HepG2 (cell line): ENCODE measurements around the gene PTPRF. TPM values are rescaled to one million over a fixed set of nuclear protein-coding genes. Genes with fewer than 3 reads are reported as not detected.

ENCODE experiments used
- EP300 ChIP-seq, 3 experiments: sonication (generic) in 1 of 3; formaldehyde crosslinking in 1 of 3; IDR thresholded peaks; 2 replicates each; pipeline versions ENCODE4 v1.5.1 to v1.6.1; 2011 to 2020; ENCODE audit warnings: low read depth in 2 of 3, low read length in 2 of 3, borderline replicate concordance in 1 of 3, improper control_type of control experiment in 1 of 3, mild to moderate bottlenecking in 1 of 3, missing genetic modification reagents in 1 of 3, moderate library complexity in 1 of 3
- KAT7 ChIP-seq: IDR thresholded peaks from 2 replicates; pipeline ENCODE4 v1.6.1; 2018; ENCODE audit warnings: borderline replicate concordance, missing compliant biosample characterization
- MTA1 ChIP-seq: sonication (generic); formaldehyde crosslinking; IDR thresholded peaks from 2 replicates; pipeline ENCODE4 v1.4.0; 2020; ENCODE audit warnings: missing genetic modification reagents, mild to moderate bottlenecking, borderline replicate concordance
- RBM22 ChIP-seq: fragments of 200-400 bp; formaldehyde crosslinking; optimal IDR thresholded peaks from 2 replicates; pipeline ENCODE3; 2017; ENCODE audit warnings: mild to moderate bottlenecking, low read length, moderate library complexity
- REPIN1 ChIP-seq: sonication (generic); formaldehyde crosslinking; IDR thresholded peaks from 2 replicates; pipeline ENCODE4 v1.8.0; 2022; ENCODE audit warnings: missing genetic modification reagents, low read depth, mild to moderate bottlenecking, borderline replicate concordance
- SP140L ChIP-seq: sonication (generic); formaldehyde crosslinking; IDR thresholded peaks from 2 replicates; pipeline ENCODE4 v1.4.0; 2020; ENCODE audit warnings: missing genetic modification reagents, borderline replicate concordance
- TGIF2 ChIP-seq: IDR thresholded peaks from 2 replicates; pipeline ENCODE4 v1.6.1; 2016; ENCODE audit warnings: control low read depth, missing compliant biosample characterization
- ZFP1 ChIP-seq: IDR thresholded peaks from 2 replicates; pipeline ENCODE4 v1.6.1; 2016
- ZFP90 ChIP-seq: sonication (generic); formaldehyde crosslinking; IDR thresholded peaks from 2 replicates; pipeline ENCODE4 v1.8.0; 2022; ENCODE audit warnings: missing genetic modification reagents, mild to moderate bottlenecking, inconsistent platforms, borderline replicate concordance
- ZNF350 ChIP-seq: sonication (generic); formaldehyde crosslinking; IDR thresholded peaks from 2 replicates; pipeline ENCODE4 v1.4.0; 2020; ENCODE audit warnings: mild to moderate bottlenecking, low read depth, missing genetic modification reagents, borderline replicate concordance
- ZNF431 ChIP-seq: sonication (generic); formaldehyde crosslinking; IDR thresholded peaks from 2 replicates; pipeline ENCODE4 v1.9.0; 2022; ENCODE audit warnings: missing genetic modification reagents, low read depth, mild to moderate bottlenecking, borderline replicate concordance
- ZNF878 ChIP-seq: sonication (generic); formaldehyde crosslinking; IDR thresholded peaks from 2 replicates; pipeline ENCODE4 v1.8.1; 2023; ENCODE audit warnings: mild to moderate bottlenecking, missing genetic modification reagents, moderate library complexity
- polyA plus RNA-seq, 8 experiments: library from polyadenylated mRNA; depleted of rRNA in 3 of 8; stranded (reverse) in 7 of 8; unstranded in 1 of 8; fragments of >200 nt; fragmentation: Illumina TruSeq in 4 of 8; extraction: Trizol in 4 of 8; gene quantifications; 2 replicates each; pipeline versions ENCODE4 v1.2.1 to v1.2.3, GENCODE V29; 2011 to 2016; ENCODE audit warnings: low read depth in 4 of 8, missing spikeins in 1 of 8, mixed read lengths in 1 of 8; ENCODE audit not compliant: insufficient read depth in 1 of 8
- total RNA-seq, 5 experiments: library from RNA; depleted of rRNA; stranded (reverse); fragments of >200 nt; fragmentation: Illumina TruSeq; extraction: Trizol; gene quantifications; 2 replicates each; pipeline ENCODE4 v1.2.3, GENCODE V29; 2016; ENCODE audit warnings: low read depth in 1 of 5
- TF ChIP-seq, protein P1 (sequence below): sonication (generic); formaldehyde crosslinking; IDR thresholded peaks from 2 replicates; pipeline ENCODE4 v1.4.0; 2020; ENCODE audit warnings: mild to moderate bottlenecking, missing genetic modification reagents
- TF ChIP-seq, protein P2 (sequence below): IDR thresholded peaks from 2 replicates; pipeline ENCODE4 v1.6.1; 2012; ENCODE audit warnings: inconsistent platforms
- TF ChIP-seq, protein P3 (sequence below): IDR thresholded peaks from 2 replicates; pipeline ENCODE4 v1.4.0; 2020; ENCODE audit warnings: mild to moderate bottlenecking, missing genetic modification reagents

Gene PTPRF
- total and polyA plus RNA-seq, 2 of the 13 experiments (the other 11 are each of a cell fraction or from before 2014, with no cell fraction given) = 55.9 to 167 TPM

DNA sequence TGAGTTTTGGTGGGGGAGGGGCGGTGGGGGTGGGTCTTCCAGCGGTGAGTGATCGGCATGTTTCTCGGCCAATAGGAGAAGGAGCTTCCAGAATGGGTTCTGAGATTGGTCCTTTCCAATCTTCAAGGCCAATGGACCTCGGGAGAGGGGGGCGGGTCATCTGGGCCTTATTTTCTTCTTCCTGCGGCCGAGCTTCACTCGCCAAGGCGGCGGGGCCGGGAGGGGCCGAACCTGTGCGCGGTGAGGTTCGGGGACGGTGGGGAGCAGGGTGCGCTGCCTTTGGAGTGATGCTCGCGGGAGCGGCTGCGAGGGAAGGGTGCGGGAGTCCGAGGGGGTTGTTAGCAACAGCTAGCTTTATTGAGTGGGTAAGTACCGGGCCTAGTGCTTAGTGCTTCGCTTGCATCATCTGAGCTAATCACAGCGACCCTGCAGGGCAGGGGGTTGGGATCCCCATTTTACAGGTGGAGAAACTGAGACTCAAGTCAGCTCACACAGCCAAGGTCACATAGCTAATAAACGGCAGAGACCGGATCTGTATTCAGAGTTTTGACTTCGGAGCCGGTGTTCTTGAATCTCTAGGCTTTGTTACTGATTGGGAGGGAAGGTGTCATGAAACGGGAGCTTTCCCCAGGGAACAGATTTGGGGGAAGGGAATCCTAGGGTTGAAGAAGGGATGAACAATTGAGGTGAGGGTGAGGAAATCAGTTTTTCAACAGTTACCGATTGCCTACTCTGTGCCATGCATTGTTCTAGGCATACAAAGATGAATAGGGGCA is 119.8 kb downstream of the PTPRF start (continued):
- peak; percentile 66; the same call in 1 of the 2 replicates for TF ChIP-seq ZNF350 (CRISPR knock-in tag)
- TF ChIP-seq, protein P1, sequence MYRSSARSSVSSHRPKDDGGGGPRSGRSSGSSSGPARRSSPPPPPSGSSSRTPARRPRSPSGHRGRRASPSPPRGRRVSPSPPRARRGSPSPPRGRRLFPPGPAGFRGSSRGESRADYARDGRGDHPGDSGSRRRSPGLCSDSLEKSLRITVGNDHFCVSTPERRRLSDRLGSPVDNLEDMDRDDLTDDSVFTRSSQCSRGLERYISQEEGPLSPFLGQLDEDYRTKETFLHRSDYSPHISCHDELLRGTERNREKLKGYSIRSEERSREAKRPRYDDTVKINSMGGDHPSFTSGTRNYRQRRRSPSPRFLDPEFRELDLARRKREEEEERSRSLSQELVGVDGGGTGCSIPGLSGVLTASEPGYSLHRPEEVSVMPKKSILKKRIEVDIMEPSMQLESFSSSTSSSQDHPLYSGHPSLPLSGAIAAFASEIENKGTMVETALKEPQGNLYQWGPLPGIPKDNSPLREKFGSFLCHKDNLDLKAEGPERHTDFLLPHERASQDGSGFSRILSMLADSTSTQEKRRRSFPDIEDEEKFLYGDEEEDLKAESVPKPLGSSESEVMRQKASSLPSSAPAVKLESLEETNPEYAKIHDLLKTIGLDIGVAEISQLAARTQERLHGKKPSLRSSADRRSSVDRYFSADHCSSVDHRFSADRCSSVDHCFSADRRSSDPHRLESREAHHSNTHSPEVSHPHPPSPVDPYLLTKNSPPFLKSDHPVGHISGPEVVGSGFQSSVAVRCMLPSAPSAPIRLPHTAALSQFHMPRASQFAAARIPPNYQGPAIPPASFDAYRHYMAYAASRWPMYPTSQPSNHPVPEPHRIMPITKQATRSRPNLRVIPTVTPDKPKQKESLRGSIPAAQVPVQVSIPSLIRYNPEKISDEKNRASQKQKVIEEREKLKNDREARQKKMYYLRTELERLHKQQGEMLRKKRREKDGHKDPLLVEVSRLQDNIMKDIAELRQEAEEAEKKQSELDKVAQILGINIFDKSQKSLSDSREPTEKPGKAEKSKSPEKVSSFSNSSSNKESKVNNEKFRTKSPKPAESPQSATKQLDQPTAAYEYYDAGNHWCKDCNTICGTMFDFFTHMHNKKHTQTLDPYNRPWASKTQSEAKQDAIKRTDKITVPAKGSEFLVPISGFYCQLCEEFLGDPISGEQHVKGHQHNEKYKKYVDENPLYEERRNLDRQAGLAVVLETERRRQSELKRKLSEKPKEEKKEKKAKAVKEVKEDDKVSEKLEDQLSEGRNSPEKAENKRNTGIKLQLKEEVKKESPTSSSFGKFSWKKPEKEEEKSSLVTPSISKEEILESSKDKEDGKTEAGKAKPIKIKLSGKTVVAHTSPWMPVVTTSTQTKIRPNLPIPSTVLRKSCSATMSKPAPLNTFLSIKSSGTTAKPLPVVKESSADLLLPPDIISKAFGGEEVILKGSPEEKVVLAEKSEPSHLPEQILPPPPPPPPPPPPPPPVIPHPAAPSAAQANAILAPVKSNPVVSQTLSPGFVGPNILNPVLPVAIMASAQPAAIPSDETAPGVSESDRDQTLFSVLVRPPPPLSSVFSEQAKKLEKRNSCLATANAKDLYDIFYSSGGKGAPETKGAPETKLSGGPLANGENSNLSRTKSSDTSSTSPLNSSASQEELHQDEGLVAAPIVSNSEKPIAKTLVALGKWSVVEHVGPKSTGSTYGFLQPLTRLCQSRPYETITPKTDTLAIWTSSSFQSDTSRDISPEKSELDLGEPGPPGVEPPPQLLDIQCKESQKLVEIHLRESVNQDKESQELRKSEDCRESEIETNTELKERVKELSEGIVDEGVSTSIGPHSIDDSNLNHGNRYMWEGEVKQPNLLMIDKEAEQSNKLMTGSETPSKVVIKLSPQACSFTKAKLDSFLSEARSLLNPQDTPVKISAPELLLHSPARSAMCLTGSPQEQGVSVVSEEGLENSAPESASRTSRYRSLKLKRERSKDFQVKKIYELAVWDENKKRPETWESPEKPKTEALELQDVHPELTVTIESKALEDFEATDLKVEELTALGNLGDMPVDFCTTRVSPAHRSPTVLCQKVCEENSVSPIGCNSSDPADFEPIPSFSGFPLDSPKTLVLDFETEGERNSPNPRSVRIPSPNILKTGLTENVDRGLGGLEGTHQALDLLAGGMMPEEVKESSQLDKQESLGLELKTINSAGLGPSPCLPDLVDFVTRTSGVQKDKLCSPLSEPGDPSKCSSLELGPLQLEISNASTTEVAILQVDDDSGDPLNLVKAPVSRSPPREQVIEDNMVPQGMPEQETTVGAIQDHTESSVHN = 0 out of 2 replicates have a peak, but pooled peaks have one; percentile 71
- TF ChIP-seq, protein P2, sequence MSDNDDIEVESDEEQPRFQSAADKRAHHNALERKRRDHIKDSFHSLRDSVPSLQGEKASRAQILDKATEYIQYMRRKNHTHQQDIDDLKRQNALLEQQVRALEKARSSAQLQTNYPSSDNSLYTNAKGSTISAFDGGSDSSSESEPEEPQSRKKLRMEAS = peak; percentile 69
- TF ChIP-seq TGIF2 (CRISPR knock-in tag) = peak; percentile 86
- no peak for TF ChIP-seq ZFP1 (CRISPR knock-in tag)
- peak; percentile 53; the same call in 1 of the 2 replicates for TF ChIP-seq KAT7
- TF ChIP-seq SP140L (CRISPR knock-in tag) = peak; percentile 49; the same call in 1 of the 2 replicates
- peak; percentile 69; the same call in 1 of the 2 replicates for TF ChIP-seq MTA1 (CRISPR knock-in tag)
- peak; percentile 49; the same call in 1 of the 2 replicates for TF ChIP-seq ZNF431 (CRISPR knock-in tag)
- TF ChIP-seq REPIN1 (CRISPR knock-in tag) = no peak
- TF ChIP-seq, protein P3, sequence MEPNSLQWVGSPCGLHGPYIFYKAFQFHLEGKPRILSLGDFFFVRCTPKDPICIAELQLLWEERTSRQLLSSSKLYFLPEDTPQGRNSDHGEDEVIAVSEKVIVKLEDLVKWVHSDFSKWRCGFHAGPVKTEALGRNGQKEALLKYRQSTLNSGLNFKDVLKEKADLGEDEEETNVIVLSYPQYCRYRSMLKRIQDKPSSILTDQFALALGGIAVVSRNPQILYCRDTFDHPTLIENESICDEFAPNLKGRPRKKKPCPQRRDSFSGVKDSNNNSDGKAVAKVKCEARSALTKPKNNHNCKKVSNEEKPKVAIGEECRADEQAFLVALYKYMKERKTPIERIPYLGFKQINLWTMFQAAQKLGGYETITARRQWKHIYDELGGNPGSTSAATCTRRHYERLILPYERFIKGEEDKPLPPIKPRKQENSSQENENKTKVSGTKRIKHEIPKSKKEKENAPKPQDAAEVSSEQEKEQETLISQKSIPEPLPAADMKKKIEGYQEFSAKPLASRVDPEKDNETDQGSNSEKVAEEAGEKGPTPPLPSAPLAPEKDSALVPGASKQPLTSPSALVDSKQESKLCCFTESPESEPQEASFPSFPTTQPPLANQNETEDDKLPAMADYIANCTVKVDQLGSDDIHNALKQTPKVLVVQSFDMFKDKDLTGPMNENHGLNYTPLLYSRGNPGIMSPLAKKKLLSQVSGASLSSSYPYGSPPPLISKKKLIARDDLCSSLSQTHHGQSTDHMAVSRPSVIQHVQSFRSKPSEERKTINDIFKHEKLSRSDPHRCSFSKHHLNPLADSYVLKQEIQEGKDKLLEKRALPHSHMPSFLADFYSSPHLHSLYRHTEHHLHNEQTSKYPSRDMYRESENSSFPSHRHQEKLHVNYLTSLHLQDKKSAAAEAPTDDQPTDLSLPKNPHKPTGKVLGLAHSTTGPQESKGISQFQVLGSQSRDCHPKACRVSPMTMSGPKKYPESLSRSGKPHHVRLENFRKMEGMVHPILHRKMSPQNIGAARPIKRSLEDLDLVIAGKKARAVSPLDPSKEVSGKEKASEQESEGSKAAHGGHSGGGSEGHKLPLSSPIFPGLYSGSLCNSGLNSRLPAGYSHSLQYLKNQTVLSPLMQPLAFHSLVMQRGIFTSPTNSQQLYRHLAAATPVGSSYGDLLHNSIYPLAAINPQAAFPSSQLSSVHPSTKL (CRISPR knock-in tag) = peak; percentile 63
- TF ChIP-seq ZNF878 (CRISPR knock-in tag) = peak; percentile 74
- TF ChIP-seq ZFP90 (CRISPR knock-in tag) = peak; percentile 39; the same call in 1 of the 2 replicates
- peak; percentile 65 for TF ChIP-seq RBM22
- TF ChIP-seq EP300 (IDR thresholded peaks at IDR 0.05; ENCODE audit: low read depth in 2 of 2, low read length in 2 of 2) = 0 out of 4 replicates have a peak, but pooled peaks of 1 of the 2 experiments have one; percentile 4
- TF ChIP-seq EP300 (CRISPR knock-in tag; IDR thresholded peaks at IDR 0.05; ENCODE audit: borderline replicate concordance) = no peak
